Endothelial cell (in vitro differentiated cells): Measurements from ENCODE around the gene CDH22. TPM values are rescaled to one million over a fixed set of nuclear protein-coding genes. Genes with fewer than 3 reads are reported as not detected.

Source experiments
- DNase-seq: peaks from one replicate; pipeline ENCODE4 v3.0.0; 2021; ENCODE audit warnings: low spot score
- H3K27ac Mint-ChIP-seq: one replicate; pipeline ENCODE4 v1.8.0; 2021; ENCODE audit warnings: mixed read lengths, inconsistent platforms; ENCODE audit not compliant: unreplicated experiment
- H3K27me3 Mint-ChIP-seq: one replicate; pipeline ENCODE4 v1.8.0; 2021; ENCODE audit warnings: mild to moderate bottlenecking, moderate library complexity, mixed read lengths, inconsistent platforms; ENCODE audit not compliant: unreplicated experiment
- H3K36me3 Mint-ChIP-seq: one replicate; pipeline ENCODE4 v1.8.0; 2021; ENCODE audit warnings: mild to moderate bottlenecking, low read depth, mixed read lengths, inconsistent platforms; ENCODE audit not compliant: unreplicated experiment
- H3K4me1 Mint-ChIP-seq: one replicate; pipeline ENCODE4 v1.8.0; 2021; ENCODE audit warnings: mild to moderate bottlenecking, mixed read lengths, inconsistent platforms; ENCODE audit not compliant: unreplicated experiment
- H3K4me3 Mint-ChIP-seq: one replicate; pipeline ENCODE4 v1.8.0; 2021; ENCODE audit warnings: mild to moderate bottlenecking, mixed read lengths, inconsistent platforms; ENCODE audit not compliant: unreplicated experiment
- H3K9me3 Mint-ChIP-seq: one replicate; pipeline ENCODE4 v1.8.0; 2021; ENCODE audit warnings: mixed read lengths, inconsistent platforms; ENCODE audit not compliant: unreplicated experiment
- total RNA-seq: library from RNA; stranded (reverse); fragmentation: NEBNext Ultra II Directional; extraction: Animal tissue kit (Norgen Biotek cat#: 25700); gene quantifications from one replicate; pipeline ENCODE4 v1.2.1, GENCODE V29; 2021; ENCODE audit not compliant: unreplicated experiment
- TF ChIP-seq, protein P1 (sequence below): fragments of 200-600 bp; sonication (generic); IDR thresholded peaks from one replicate; pipeline ENCODE4 v1.5.0; 2021; ENCODE audit warnings: antibody characterized with exemption; ENCODE audit not compliant: unreplicated experiment

CDH22 gene
- total RNA-seq, 1 donor from 2014 or later = 1.3 TPM

DNA sequence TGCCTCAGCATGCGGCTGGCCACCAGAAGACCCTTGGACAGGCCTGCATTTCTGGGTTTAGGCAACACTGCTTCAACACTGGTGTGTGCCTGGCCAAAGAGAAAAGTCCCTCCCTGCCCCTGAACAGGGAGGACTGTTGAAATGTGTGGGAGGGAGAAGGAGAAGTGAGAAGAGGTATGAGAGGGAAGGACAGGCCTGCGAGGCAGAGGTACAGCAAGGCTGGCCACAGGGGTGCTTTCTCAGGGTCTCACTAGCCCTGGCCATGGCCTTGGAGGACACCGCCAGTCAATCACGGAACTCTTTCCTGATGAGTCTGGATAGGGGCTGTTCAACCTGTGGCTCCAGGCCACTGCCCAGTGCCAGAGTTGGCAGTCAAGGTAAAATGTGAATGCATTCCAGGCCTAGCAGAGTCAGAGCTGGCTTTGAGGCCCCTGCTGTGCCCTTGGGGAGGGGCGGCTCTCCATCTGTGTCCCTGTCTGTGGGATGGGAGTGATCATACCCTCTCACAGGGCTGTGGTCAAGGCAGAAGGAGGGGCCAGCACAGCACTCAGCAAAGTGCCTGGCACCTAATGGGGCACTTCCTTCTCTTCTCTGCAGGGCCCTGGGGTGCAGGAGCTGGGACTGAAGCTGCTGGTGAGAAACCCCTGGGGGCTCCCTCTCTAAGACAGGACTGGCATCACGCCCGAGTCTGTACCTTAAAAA, 43.2 kb upstream of the CDH22 start:
- Mint-ChIP-seq H3K4me1 (peaks cover 17% of the 10 kb centered on the region), H3K4me3 (no peak overlapping the region), H3K27me3 (peaks cover 17% of the 10 kb centered on the region), H3K36me3 (peaks cover 8% of the 10 kb centered on the region), H3K27ac (no peak overlapping the region), H3K9me3 (no peaks in the 10 kb centered on the region)
- no peak for DNase-seq
- TF ChIP-seq, protein P1, sequence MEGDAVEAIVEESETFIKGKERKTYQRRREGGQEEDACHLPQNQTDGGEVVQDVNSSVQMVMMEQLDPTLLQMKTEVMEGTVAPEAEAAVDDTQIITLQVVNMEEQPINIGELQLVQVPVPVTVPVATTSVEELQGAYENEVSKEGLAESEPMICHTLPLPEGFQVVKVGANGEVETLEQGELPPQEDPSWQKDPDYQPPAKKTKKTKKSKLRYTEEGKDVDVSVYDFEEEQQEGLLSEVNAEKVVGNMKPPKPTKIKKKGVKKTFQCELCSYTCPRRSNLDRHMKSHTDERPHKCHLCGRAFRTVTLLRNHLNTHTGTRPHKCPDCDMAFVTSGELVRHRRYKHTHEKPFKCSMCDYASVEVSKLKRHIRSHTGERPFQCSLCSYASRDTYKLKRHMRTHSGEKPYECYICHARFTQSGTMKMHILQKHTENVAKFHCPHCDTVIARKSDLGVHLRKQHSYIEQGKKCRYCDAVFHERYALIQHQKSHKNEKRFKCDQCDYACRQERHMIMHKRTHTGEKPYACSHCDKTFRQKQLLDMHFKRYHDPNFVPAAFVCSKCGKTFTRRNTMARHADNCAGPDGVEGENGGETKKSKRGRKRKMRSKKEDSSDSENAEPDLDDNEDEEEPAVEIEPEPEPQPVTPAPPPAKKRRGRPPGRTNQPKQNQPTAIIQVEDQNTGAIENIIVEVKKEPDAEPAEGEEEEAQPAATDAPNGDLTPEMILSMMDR = no peak

DNA sequence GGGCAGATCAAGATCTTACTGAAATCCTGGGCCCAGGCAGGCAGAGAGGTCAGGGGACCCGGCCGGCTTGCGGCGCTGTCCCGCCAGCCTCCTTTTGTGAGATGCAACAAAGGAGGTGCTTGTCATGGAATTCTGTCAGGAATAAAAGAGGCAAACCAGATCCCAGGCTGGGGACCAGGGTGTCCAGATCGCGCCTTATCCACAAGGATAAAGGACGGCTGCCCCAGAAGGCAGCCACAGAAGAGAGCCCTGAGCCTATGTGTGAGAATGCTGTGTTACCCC, 42.6 kb upstream of the CDH22 start:
- no peak for DNase-seq
- peaks cover 8% of the 10 kb centered on the region for H3K36me3 Mint-ChIP-seq

DNA sequence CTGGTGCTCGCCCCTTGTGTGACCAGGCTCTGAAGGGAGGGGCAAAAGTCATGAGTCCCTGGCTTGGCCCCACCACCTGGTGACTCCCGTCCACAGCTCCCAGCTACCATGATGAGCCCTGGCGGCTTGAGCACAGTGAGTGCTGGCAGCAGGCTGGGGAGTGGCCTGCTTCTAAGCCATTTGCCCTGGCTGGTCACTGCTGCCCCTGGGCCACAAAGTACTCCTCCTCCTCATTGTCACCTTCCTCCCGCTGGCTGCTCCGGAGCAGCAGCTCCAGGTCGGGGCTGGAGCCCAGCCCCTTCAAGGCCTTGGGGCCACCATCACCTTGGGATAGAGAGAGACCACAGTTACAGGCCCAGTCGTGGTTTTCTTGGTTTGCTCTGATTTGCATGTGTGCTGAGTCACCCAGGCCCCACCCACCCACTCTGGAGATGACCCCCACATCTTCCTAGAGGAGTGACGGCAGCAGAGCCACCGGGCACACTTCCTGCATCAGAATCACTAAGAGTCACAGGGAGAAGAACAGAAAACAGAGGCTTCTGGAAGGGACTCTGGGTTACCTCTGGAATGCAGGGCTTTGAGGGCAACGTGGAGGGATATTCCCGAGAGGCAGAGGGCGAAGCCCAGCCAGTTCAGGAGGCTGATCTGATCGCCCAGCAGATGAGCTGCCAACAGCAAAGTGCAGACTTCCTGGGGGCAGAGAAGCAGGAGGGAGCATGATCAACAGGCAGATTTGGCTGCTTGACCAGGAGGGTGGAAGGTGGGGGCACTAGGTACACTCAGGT, 42.1 kb upstream of the CDH22 start:
- H3K4me3 Mint-ChIP-seq = no peak overlapping the region
- no peak overlapping the region for H3K27ac Mint-ChIP-seq
- H3K4me1 Mint-ChIP-seq = peaks cover 17% of the 10 kb centered on the region
- TF ChIP-seq, protein P1 = no peak
- H3K36me3 Mint-ChIP-seq = peaks cover 4% of the 10 kb centered on the region
- peaks cover 13% of the 10 kb centered on the region for H3K27me3 Mint-ChIP-seq
- no peaks in the 10 kb centered on the region for H3K9me3 Mint-ChIP-seq
- no peak for DNase-seq

More for the DNA sequence above, 42.6 kb upstream of the CDH22 start:
- Mint-ChIP-seq H3K4me1 (peaks cover 17% of the 10 kb centered on the region), H3K27me3 (peaks cover 17% of the 10 kb centered on the region), H3K4me3 (no peak overlapping the region), H3K9me3 (no peaks in the 10 kb centered on the region), H3K27ac (no peak overlapping the region)
- TF ChIP-seq, protein P1 = no peak

DNA sequence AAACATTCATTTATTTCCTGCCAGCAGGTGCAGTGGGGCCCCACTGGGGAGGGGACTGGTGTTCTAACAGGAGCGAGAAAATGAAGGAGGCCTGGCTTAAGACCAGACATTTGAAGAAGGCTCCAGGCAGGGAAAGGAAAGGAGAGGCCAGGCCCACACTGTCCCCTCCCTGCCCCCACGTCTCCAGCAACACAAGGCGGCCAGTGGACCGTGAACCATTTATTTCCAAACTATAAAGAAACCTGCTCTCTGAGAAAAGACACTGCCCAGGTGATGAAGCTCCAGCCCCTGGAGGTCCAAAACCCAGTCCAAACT, 41.4 kb upstream of the CDH22 start:
- no peak overlapping the region for H3K27ac Mint-ChIP-seq

More for the DNA sequence above, 41.4 kb upstream of the CDH22 start:
- Mint-ChIP-seq H3K4me3 (peak overlapping the region; percentile 18), H3K9me3 (no peaks in the 10 kb centered on the region), H3K27me3 (peaks cover 17% of the 10 kb centered on the region), H3K36me3 (peaks cover 6% of the 10 kb centered on the region), H3K4me1 (peaks cover 19% of the 10 kb centered on the region)
- TF ChIP-seq, protein P1 = no peak
- DNase-seq = no peak
